Esophagus muscularis mucosa (tissue), 4 donors: ENCODE results near the gene TXNDC16. TPM values are rescaled to one million over a fixed set of nuclear protein-coding genes. Genes with fewer than 3 reads are reported as not detected.

ENCODE experiments used
- DNase-seq: peaks from one replicate; pipeline ENCODE4 v3.0.0-alpha.2; 2017; ENCODE audit errors: extremely low spot score
- H3K27ac ChIP-seq, 4 donors: fragments of 200-600 bp; sonication (generic); replicated peaks in 1 of 4; 1 replicate in 3 of 4; 2 replicates in 1 of 4; pipeline ENCODE4 v1.5.1; 2016 to 2019; ENCODE audit warnings: mild to moderate bottlenecking in 1 of 4
- H3K27me3 ChIP-seq, 4 donors: fragments of 200-600 bp; sonication (generic); one replicate each; pipeline versions ENCODE4 v1.5.1 to v1.6.0; 2016 to 2019
- H3K36me3 ChIP-seq, 4 donors: fragments of 200-600 bp; sonication (generic); one replicate each; pipeline ENCODE4 v1.5.1; 2016 to 2019
- H3K4me1 ChIP-seq, 4 donors: fragments of 200-600 bp; sonication (generic); one replicate each; pipeline ENCODE4 v1.5.1; 2016 to 2019
- H3K4me3 ChIP-seq, 4 donors: fragments of 200-600 bp; sonication (generic); 1 replicate in 2 of 4; 2 replicates in 2 of 4; pipeline ENCODE4 v1.5.1; 2016 to 2019; ENCODE audit warnings: mild to moderate bottlenecking in 4 of 4, moderate library complexity in 1 of 4
- H3K9me3 ChIP-seq, 4 donors: fragments of 200-600 bp; sonication (generic); 1 replicate in 3 of 4; 2 replicates in 1 of 4; pipeline ENCODE4 v1.5.1; 2016 to 2019
- CTCF ChIP-seq, 3 experiments: fragments of 200-600 bp in 2 of 3; fragments of 450-650 bp in 1 of 3; sonication (generic) in 2 of 3; IDR thresholded peaks; one replicate each; pipeline ENCODE4 v1.5.1; 2017 to 2019; ENCODE audit warnings: antibody characterized with exemption in 3 of 3, mild to moderate bottlenecking in 2 of 3, moderate library complexity in 1 of 3
- EP300 ChIP-seq: sonication (generic); formaldehyde crosslinking; IDR thresholded peaks from one replicate; pipeline ENCODE4 v1.6.1; 2017; ENCODE audit warnings: antibody characterized with exemption
- POLR2A ChIP-seq: fragments of 450-650 bp; IDR thresholded peaks from one replicate; pipeline ENCODE4 v1.6.1; 2017; ENCODE audit warnings: antibody characterized with exemption, moderate library complexity, mild to moderate bottlenecking, low read depth
- POLR2AphosphoS5 ChIP-seq, 2 donors: sonication (generic); formaldehyde crosslinking; IDR thresholded peaks; one replicate each; pipeline ENCODE4 v1.6.1; 2017; ENCODE audit warnings: antibody characterized with exemption in 2 of 2
- WGBS: methylation state at CpG from one replicate; pipeline ENCODE4 v1.1.5; 2018; 5-methylcytosine and 5-hydroxymethylcytosine counted together
- intact Hi-C: fragments of 100-400 bp; cut with DNase I; formaldehyde crosslinking; loops from one replicate; pipeline ENCODE4 v1.15.1; 2023
- total RNA-seq, 4 donors: library from RNA; depleted of rRNA; stranded (reverse); fragments of >200 nt; gene quantifications; one replicate each; pipeline versions ENCODE4 v1.1.0 to v1.2.1, GENCODE V29; 2016

TXNDC16 gene
- total RNA-seq, 4 donors from 2014 or later: 6.5 to 12.5 (median 11.8) TPM

- Histone ChIP-seq H3K4me3 (no peak overlapping the region), H3K27me3 (no peaks in the 10 kb centered on the region), H3K27ac (no peak overlapping the region), H3K36me3 (peaks cover 0 to 14% (median 0%) of the 10 kb centered on the region in 4 donors), H3K4me1 (no peaks in the 10 kb centered on the region), H3K9me3 (no peaks in the 10 kb centered on the region)
- no peak for TF ChIP-seq POLR2A
- DNase-seq: no peak
- intact Hi-C loops: no loop called here
Observed at GRCh38 chr14:52522581-52523345, 29.5 kb downstream of the TXNDC16 start.

- DNase-seq: no peak
- Histone ChIP-seq H3K36me3 (peaks cover 0 to 13% (median 0%) of the 10 kb centered on the region in 4 donors), H3K4me3 (no peak overlapping the region), H3K4me1 (no peaks in the 10 kb centered on the region), H3K9me3 (no peaks in the 10 kb centered on the region), H3K27ac (no peak overlapping the region), H3K27me3 (no peaks in the 10 kb centered on the region)
- 86% methylated on average over 1 of the region's 1 CpG for WGBS
- no peak for TF ChIP-seq POLR2A
- no peak for TF ChIP-seq POLR2AphosphoS5 (IDR thresholded peaks at IDR 0.05)
- TF ChIP-seq EP300: no peak
- no peak for TF ChIP-seq CTCF (IDR thresholded peaks at IDR 0.05)
- intact Hi-C loops: no loop called here
Observed at GRCh38 chr14:52522033-52522432, 30.3 kb downstream of the TXNDC16 start.

- Histone ChIP-seq H3K4me1 (no peaks in the 10 kb centered on the region), H3K27ac (no peak overlapping the region), H3K27me3 (no peaks in the 10 kb centered on the region), H3K4me3 (no peak overlapping the region), H3K36me3 (peaks cover 0 to 32% (median 0%) of the 10 kb centered on the region in 4 donors), H3K9me3 (no peaks in the 10 kb centered on the region)
- 94% methylated on average over 4 of the region's 4 CpGs for WGBS
- TF ChIP-seq EP300 (no peak), POLR2A (no peak), POLR2AphosphoS5 (IDR thresholded peaks at IDR 0.05) (no peak), CTCF (IDR thresholded peaks at IDR 0.05) (no peak)
- intact Hi-C loops: no loop called here
- DNase-seq: no peak
Observed at GRCh38 chr14:52514046-52514811, 38.1 kb downstream of the TXNDC16 start.

- 87% methylated on average over 1 of the region's 1 CpG for WGBS
- Histone ChIP-seq H3K9me3 (no peaks in the 10 kb centered on the region), H3K4me1 (no peaks in the 10 kb centered on the region), H3K36me3 (peaks cover 0 to 32% (median 0%) of the 10 kb centered on the region in 4 donors), H3K27me3 (no peaks in the 10 kb centered on the region), H3K4me3 (no peak overlapping the region), H3K27ac (no peak overlapping the region)
- intact Hi-C loops: no loop called here
- TF ChIP-seq EP300: no peak
- no peak for TF ChIP-seq POLR2AphosphoS5 (IDR thresholded peaks at IDR 0.05)
- no peak for TF ChIP-seq CTCF (IDR thresholded peaks at IDR 0.05)
- no peak for TF ChIP-seq POLR2A
- DNase-seq: no peak
Observed at GRCh38 chr14:52513249-52513648, 39.1 kb downstream of the TXNDC16 start.

GRCh38 chr14:52494444-52494843 is 57.9 kb downstream of the TXNDC16 start:
- 94% methylated on average over 1 of the region's 1 CpG for WGBS
- no peak overlapping the region for H3K27ac ChIP-seq
- no peak for TF ChIP-seq CTCF (IDR thresholded peaks at IDR 0.05)
- TF ChIP-seq POLR2A: no peak
- TF ChIP-seq POLR2AphosphoS5 (IDR thresholded peaks at IDR 0.05): no peak
- no peak for TF ChIP-seq EP300
- H3K4me1 ChIP-seq: no peaks in the 10 kb centered on the region
- DNase-seq: no peak
- peaks cover 8 to 26% (median 10%) of the 10 kb centered on the region in 4 donors for H3K36me3 ChIP-seq
- H3K4me3 ChIP-seq: no peak overlapping the region
- no peaks in the 10 kb centered on the region for H3K27me3 ChIP-seq
- peaks cover 0 to 20% (median 10%) of the 10 kb centered on the region in 4 donors for H3K9me3 ChIP-seq
- intact Hi-C loops: no loop called here
